ENCODE data around the gene MSI2. TPM values are rescaled to one million over a fixed set of nuclear protein-coding genes. Genes with fewer than 3 reads are reported as not detected.

Gene MSI2
- total and polyA plus RNA-seq, 2 experiments from 2014 or later, result 18.9 to 41.8 TPM

DNA sequence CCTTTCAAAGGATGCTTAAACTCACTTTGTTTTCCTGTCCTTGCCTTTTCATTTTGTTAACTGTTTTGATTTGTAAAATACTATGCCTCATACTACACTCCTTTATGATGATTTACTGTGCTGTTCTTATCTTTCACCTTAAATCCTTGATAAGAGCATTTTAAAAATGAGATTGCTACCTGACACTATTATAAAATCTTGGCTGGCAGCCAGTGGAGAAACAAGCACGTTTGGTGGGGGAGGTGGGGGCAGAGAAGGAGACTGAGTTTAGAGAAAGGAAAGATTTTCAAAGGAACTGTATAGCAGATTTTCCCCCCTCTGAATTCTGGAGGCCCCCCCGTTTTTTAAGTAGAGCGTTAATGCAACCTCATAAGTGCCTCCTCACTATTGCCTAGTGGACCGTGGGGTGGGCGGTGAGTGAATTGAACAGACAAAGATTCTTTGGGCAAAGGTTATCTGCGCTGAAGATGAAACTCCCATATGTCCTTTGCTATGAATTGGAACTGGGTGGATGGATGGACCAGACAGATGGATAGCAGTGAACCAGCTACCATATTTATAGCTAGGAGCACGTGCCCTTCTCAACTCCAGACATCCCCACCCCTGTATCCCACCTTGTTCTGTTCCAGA, 288.6 kb downstream of the MSI2 start:
- Mint-ChIP-seq H3K27me3 (ENCODE audit: insufficient read depth, low read depth, poor library complexity) (peaks cover 11% of the 10 kb centered on the region), H3K4me1 (peaks cover 73% of the 10 kb centered on the region), H3K9me3 (no peaks in the 10 kb centered on the region), H3K36me3 (ENCODE audit: low read depth) (no peaks in the 10 kb centered on the region), H3K4me3 (no peak overlapping the region), H3K27ac (no peak overlapping the region)
- no peak for ATAC-seq
- peaks cover 42% of the 10 kb centered on the region for H3K4me1 ChIP-seq (ENCODE audit: insufficient read depth)
- no peaks in the 10 kb centered on the region for H3K36me3 ChIP-seq (ENCODE audit: insufficient read depth)
- H3F3A ChIP-seq (replicated peaks; ENCODE audit: low read depth), result no peaks in the 10 kb centered on the region
- no peaks in the 10 kb centered on the region; the same call in 1 of the 2 replicates for H3K9me2 ChIP-seq (ENCODE audit: insufficient read depth)
- peaks cover 8% of the 10 kb centered on the region; the same call in 1 of the 2 replicates for H4K20me1 ChIP-seq (replicated peaks; ENCODE audit: insufficient read depth)
- no peak for TF ChIP-seq EZH2phosphoT487 (IDR thresholded peaks at IDR 0.05; ENCODE audit: unreplicated experiment)
- TF ChIP-seq POLR2AphosphoS5 (IDR thresholded peaks at IDR 0.05; ENCODE audit: low read depth), result no peak
- TF ChIP-seq CREB1 (CRISPR knock-in tag; IDR thresholded peaks at IDR 0.05; ENCODE audit: low read depth), result no peak
- no peak for TF ChIP-seq EZH2 (IDR thresholded peaks at IDR 0.05; ENCODE audit: low read depth, unreplicated experiment)
- H2AFZ ChIP-seq, result no peak overlapping the region
- no peaks in the 10 kb centered on the region for H3K27me3 ChIP-seq (ENCODE audit: insufficient read depth)
- 0 out of 2 replicates have a peak, but pooled peaks cover 3% of the 10 kb centered on the region for H3K79me2 ChIP-seq (replicated peaks; ENCODE audit: insufficient read depth)
- no peak for DNase-seq (ENCODE audit: low spot score)
- H3K4me2 ChIP-seq, result peak overlapping the region; percentile 65; the same call in 1 of the 2 replicates
- H3K27ac ChIP-seq (ENCODE audit: low read depth), result no peak overlapping the region
- no peak overlapping the region for H3K4me3 ChIP-seq

DNA sequence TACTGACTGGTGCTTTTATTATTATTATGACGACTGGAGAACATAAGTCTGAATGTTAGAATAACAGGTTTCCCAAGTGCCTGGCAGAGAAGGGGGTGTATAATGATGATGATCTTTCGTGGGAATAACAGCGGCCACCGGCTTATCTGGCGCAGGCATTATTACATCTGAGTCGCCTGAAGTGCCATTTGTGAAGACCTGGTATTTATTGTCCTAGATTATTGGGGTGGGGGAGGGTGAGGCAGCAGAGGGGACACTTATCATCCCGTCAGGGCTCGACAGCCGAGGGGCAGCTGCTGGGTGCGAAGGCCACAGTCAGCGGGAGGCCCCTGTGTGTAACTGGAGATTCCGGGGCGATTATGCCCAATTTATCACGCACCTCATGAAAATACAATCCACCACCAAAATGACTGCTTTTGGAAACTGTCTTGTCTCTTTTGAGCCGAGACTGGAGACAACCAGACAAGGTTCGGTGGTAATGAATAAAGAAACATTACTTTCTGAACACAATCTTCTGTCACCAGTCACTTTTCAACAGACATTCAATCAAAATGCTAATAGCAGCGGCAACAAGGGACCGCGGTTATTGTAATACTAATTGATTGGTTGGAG, 289.5 kb downstream of the MSI2 start:
- peaks cover 82% of the 10 kb centered on the region for H3K4me1 Mint-ChIP-seq
- H3K4me1 ChIP-seq (ENCODE audit: insufficient read depth), result peaks cover 51% of the 10 kb centered on the region

More for the DNA sequence above, 289.5 kb downstream of the MSI2 start:
- Histone ChIP-seq H4K20me1 (replicated peaks; ENCODE audit: insufficient read depth) (peaks cover 8% of the 10 kb centered on the region; the same call in 1 of the 2 replicates), H3K27me3 (ENCODE audit: insufficient read depth) (no peaks in the 10 kb centered on the region), H3K9me2 (ENCODE audit: insufficient read depth) (no peaks in the 10 kb centered on the region; the same call in 1 of the 2 replicates), H3K36me3 (ENCODE audit: insufficient read depth) (no peaks in the 10 kb centered on the region), H2AFZ (no peak overlapping the region), H3K4me3 (no peak overlapping the region), H3K27ac (ENCODE audit: low read depth) (no peak overlapping the region), H3K4me2 (0 out of 2 replicates have a peak overlapping the region, but pooled peaks have one; percentile 38), H3F3A (replicated peaks; ENCODE audit: low read depth) (no peaks in the 10 kb centered on the region), H3K79me2 (replicated peaks; ENCODE audit: insufficient read depth) (0 out of 2 replicates have a peak, but pooled peaks cover 3% of the 10 kb centered on the region)
- Mint-ChIP-seq H3K27me3 (ENCODE audit: insufficient read depth, low read depth, poor library complexity) (peaks cover 11% of the 10 kb centered on the region), H3K27ac (no peak overlapping the region), H3K36me3 (ENCODE audit: low read depth) (no peaks in the 10 kb centered on the region), H3K4me3 (no peak overlapping the region), H3K9me3 (no peaks in the 10 kb centered on the region)
- no peak for DNase-seq (ENCODE audit: low spot score)
- TF ChIP-seq, protein P1, sequence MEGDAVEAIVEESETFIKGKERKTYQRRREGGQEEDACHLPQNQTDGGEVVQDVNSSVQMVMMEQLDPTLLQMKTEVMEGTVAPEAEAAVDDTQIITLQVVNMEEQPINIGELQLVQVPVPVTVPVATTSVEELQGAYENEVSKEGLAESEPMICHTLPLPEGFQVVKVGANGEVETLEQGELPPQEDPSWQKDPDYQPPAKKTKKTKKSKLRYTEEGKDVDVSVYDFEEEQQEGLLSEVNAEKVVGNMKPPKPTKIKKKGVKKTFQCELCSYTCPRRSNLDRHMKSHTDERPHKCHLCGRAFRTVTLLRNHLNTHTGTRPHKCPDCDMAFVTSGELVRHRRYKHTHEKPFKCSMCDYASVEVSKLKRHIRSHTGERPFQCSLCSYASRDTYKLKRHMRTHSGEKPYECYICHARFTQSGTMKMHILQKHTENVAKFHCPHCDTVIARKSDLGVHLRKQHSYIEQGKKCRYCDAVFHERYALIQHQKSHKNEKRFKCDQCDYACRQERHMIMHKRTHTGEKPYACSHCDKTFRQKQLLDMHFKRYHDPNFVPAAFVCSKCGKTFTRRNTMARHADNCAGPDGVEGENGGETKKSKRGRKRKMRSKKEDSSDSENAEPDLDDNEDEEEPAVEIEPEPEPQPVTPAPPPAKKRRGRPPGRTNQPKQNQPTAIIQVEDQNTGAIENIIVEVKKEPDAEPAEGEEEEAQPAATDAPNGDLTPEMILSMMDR (conservative IDR thresholded peaks at IDR 0.05; ENCODE audit: low read depth in 2 of 2), result no peak
- TF ChIP-seq STAT1 (IDR thresholded peaks at IDR 0.05; ENCODE audit: unreplicated experiment) (no peak), EZH2 (IDR thresholded peaks at IDR 0.05; ENCODE audit: low read depth, unreplicated experiment) (no peak), EZH2phosphoT487 (IDR thresholded peaks at IDR 0.05; ENCODE audit: unreplicated experiment) (no peak), ZNF114 (CRISPR knock-in tag; IDR thresholded peaks at IDR 0.05) (no peak), CREB1 (CRISPR knock-in tag; IDR thresholded peaks at IDR 0.05; ENCODE audit: low read depth) (no peak)
- no peak for ATAC-seq

Measured in GM23338 (cell line).